GM12878 (cell line): ENCODE measurements around the gene ITK. TPM values are rescaled to one million over a fixed set of nuclear protein-coding genes. Genes with fewer than 3 reads are reported as not detected.

Experiments
- ASH2L ChIP-seq: fragments of 300-600, 200-600 bp; sonication (generic); IDR thresholded peaks from 2 replicates; pipeline ENCODE4 v1.6.1; 2017; ENCODE audit warnings: low read depth, mild to moderate bottlenecking, borderline replicate concordance
- BCL11A ChIP-seq: IDR thresholded peaks from 2 replicates; pipeline ENCODE4 v1.6.1; 2011; ENCODE audit warnings: low read depth, low read length
- CBFB ChIP-seq: IDR thresholded peaks from 2 replicates; pipeline ENCODE4 v1.6.1; 2016; ENCODE audit warnings: antibody characterized with exemption, low read depth
- CTCF ChIP-seq, 3 experiments: IDR thresholded peaks in 2 of 3; conservative IDR thresholded peaks in 1 of 3; 2 replicates each; pipeline ENCODE4 v1.5.1; 2011; ENCODE audit warnings: low read depth in 3 of 3, low read length in 3 of 3, mild to moderate bottlenecking in 3 of 3, control low read depth in 2 of 3, moderate library complexity in 2 of 3, inconsistent platforms in 1 of 3, mixed read lengths in 1 of 3; ENCODE audit not compliant: control insufficient read depth in 2 of 3, insufficient read depth in 1 of 3; ENCODE audit errors: extremely low read depth in 1 of 3
- E2F8 ChIP-seq: fragments of 450-650 bp; IDR thresholded peaks from 2 replicates; pipeline ENCODE4 v1.6.1; 2018; ENCODE audit warnings: mild to moderate bottlenecking, low read depth, moderate library complexity; ENCODE audit not compliant: partially characterized antibody
- ETV6 ChIP-seq, 2 experiments: fragments of 450-650 bp in 1 of 2; IDR thresholded peaks in 1 of 2; conservative IDR thresholded peaks in 1 of 2; 2 replicates each; pipeline ENCODE4 v1.6.1; 2014; ENCODE audit warnings: antibody characterized with exemption in 1 of 2, borderline replicate concordance in 1 of 2, low read depth in 1 of 2, mild to moderate bottlenecking in 1 of 2, moderate library complexity in 1 of 2
- EZH2 ChIP-seq: IDR thresholded peaks from 2 replicates; pipeline ENCODE4 v1.6.1; 2012; ENCODE audit warnings: low read depth, mild to moderate bottlenecking, control low read depth, inconsistent platforms, low read length, borderline replicate concordance; ENCODE audit not compliant: control insufficient read depth
- HSF1 ChIP-seq: fragments of 150-350 bp; IDR thresholded peaks from 2 replicates; pipeline ENCODE4 v1.6.1; 2014; ENCODE audit warnings: mild to moderate bottlenecking, low read depth, low read length
- IKZF1 ChIP-seq: fragments of 450-650 bp; conservative IDR thresholded peaks from 2 replicates; pipeline ENCODE4 v1.6.1; 2017; ENCODE audit warnings: antibody characterized with exemption, mild to moderate bottlenecking
- IRF4 ChIP-seq: IDR thresholded peaks from 2 replicates; pipeline ENCODE4 v1.6.1; 2011; ENCODE audit warnings: low read depth, low read length
- JUNB ChIP-seq: IDR thresholded peaks from 2 replicates; pipeline ENCODE4 v1.6.1; 2016; ENCODE audit warnings: antibody characterized with exemption, mild to moderate bottlenecking
- KDM1A ChIP-seq: fragments of 200-600 bp; sonication (generic); IDR thresholded peaks from 2 replicates; pipeline ENCODE4 v1.6.1; 2016; ENCODE audit warnings: borderline replicate concordance
- MYC ChIP-seq: IDR thresholded peaks from 2 replicates; pipeline ENCODE4 v1.6.1; 2011; ENCODE audit warnings: mild to moderate bottlenecking, low read length, moderate library complexity, inconsistent platforms; ENCODE audit not compliant: insufficient read depth, insufficient replicate concordance, insufficient read length, severe bottlenecking
- PAX5 ChIP-seq: IDR thresholded peaks from 2 replicates; pipeline ENCODE4 v1.6.1; 2011; ENCODE audit warnings: low read depth, low read length, borderline replicate concordance
- POLR2AphosphoS5 ChIP-seq: IDR thresholded peaks from 2 replicates; pipeline ENCODE4 v1.6.1; 2011; ENCODE audit warnings: mild to moderate bottlenecking, low read length, inconsistent platforms
- RELA ChIP-seq: fragments of 450-650 bp; IDR thresholded peaks from 2 replicates; pipeline ENCODE4 v1.8.0; 2014; ENCODE audit warnings: borderline replicate concordance; ENCODE audit not compliant: partially characterized antibody
- SMAD1 ChIP-seq: fragments of 450-650 bp; IDR thresholded peaks from 2 replicates; pipeline ENCODE4 v1.6.1; 2018; ENCODE audit warnings: mild to moderate bottlenecking, low read depth; ENCODE audit not compliant: partially characterized antibody
- STAT3 ChIP-seq: IDR thresholded peaks from 2 replicates; pipeline ENCODE4 v1.6.1; 2011; ENCODE audit warnings: low read depth, low read length, improper control_type of control experiment
- SUZ12 ChIP-seq: fragments of 200-600 bp; sonication (generic); IDR thresholded peaks from one replicate; pipeline ENCODE4 v1.6.1; 2018; ENCODE audit warnings: antibody characterized with exemption, mild to moderate bottlenecking; ENCODE audit not compliant: unreplicated experiment
- YY1 ChIP-seq: IDR thresholded peaks from 2 replicates; pipeline ENCODE4 v1.6.1; 2011; ENCODE audit warnings: low read depth, mild to moderate bottlenecking, low read length
- ZNF217 ChIP-seq: fragments of 450-650 bp; IDR thresholded peaks from 2 replicates; pipeline ENCODE4 v1.6.1; 2017; ENCODE audit warnings: antibody characterized with exemption, mild to moderate bottlenecking
- ZNF384 ChIP-seq: IDR thresholded peaks from 2 replicates; pipeline ENCODE4 v1.6.1; 2012; ENCODE audit warnings: low read depth, mild to moderate bottlenecking, low read length, improper control_type of control experiment, borderline replicate concordance
- polyA plus RNA-seq, 11 experiments: library from polyadenylated mRNA; depleted of rRNA in 4 of 11; unstranded in 6 of 11; stranded (reverse) in 5 of 11; fragments of >200 nt; fragmentation: Nextera tagmentation in 4 of 11; fragmentation: Illumina TruSeq in 1 of 11; extraction: Ambion mirVana in 4 of 11; extraction: Trizol in 1 of 11; gene quantifications; 1 replicate in 1 of 11; 2 replicates in 10 of 11; pipeline versions ENCODE4 v1.2.1 to v1.2.3, GENCODE V29; 2011 to 2016; ENCODE audit warnings: inconsistent platforms in 2 of 11, missing spikeins in 2 of 11, low read depth in 1 of 11
- total RNA-seq, 4 experiments: library from RNA; depleted of rRNA in 3 of 4; stranded (reverse); fragments of >200 nt in 3 of 4; fragmentation: Illumina TruSeq in 1 of 4; extraction: Trizol in 1 of 4; gene quantifications; 2 replicates each; pipeline versions ENCODE4 v1.2.1 to v1.2.3, GENCODE V29; 2013 to 2021

ITK gene
- total and polyA plus RNA-seq, 10 of the 15 experiments (the other 5 are each of a cell fraction or from before 2014, with no cell fraction given): 0.05 to 2.4 (median 0.76) TPM

DNA sequence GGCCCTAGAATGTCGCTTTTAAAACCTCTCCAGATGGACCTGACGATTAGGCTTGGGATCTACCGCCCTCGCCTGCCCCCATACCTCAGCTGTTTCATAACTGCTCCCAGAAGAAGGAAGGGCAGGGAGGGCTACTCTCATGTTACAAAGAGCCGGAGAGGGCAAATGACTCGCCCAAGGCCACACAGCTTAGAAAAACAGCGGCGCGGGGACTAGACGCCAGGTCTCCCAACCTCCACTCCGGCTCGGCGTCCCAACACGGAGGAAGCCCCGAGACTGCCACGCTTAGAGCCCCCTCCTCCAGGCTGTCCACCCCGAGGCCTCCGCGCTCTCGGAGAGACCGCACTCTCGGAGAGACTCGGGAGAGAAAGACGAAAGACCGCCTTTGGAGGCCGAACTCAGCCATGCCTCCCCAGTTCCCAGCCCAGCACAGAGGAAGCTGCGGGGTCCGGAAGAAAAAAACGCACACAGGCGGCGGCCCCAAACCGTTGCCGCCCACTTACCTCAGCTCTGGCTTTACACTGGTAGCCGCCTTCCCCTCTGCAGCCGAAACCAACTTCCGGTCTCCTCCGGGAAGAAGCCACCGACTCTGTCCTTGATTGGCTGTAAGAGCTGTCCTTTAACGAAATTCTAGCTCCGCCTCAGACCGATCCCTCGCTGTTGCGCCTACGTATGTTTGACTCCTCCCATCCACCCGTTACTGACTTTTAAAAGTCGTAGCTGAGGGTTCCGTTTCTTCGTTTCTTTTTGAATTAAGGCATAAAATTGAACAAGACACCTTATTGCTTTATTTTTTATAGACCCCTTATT, 38.1 kb upstream of the ITK start, which contains the start of gene MED7 (continued):
- TF ChIP-seq ASH2L (no peak), IRF4 (no peak), BCL11A (no peak), ZNF217 (no peak), POLR2AphosphoS5 (peak; percentile 91), IKZF1 (peak; percentile 63), SMAD1 (peak; percentile 3), MYC (no peak), EZH2 (no peak), CTCF (IDR thresholded peaks at IDR 0.05 in 2 of 3, conservative IDR thresholded peaks at IDR 0.05 in 1 of 3; ENCODE audit: control insufficient read depth in 2 of 3, extremely low read depth in 1 of 3, insufficient read depth in 1 of 3, low read depth in 3 of 3, low read length in 3 of 3) (no peak), KDM1A (no peak), HSF1 (no peak), RELA (no peak), E2F8 (no peak), YY1 (peak; percentile 75; the same call in 1 of the 2 replicates), SUZ12 (no peak), CBFB (peak; percentile 68), ETV6 (conservative IDR thresholded peaks at IDR 0.05 in 1 of 2, IDR thresholded peaks at IDR 0.05 in 1 of 2; ENCODE audit: borderline replicate concordance in 1 of 2, low read depth in 1 of 2) (no peak), PAX5 (peak; percentile 54; the same call in 1 of the 2 replicates), STAT3 (no peak), ZNF384 (peak; percentile 75), JUNB (no peak)
